HUES48 (cell line): ENCODE measurements around the gene ERC1.
A peak's percentile ranks its signal among the peaks of the same experiment; 100 is the strongest.

Experiments
- H3K27ac ChIP-seq: one replicate; pipeline ENCODE4 v1.7.0; 2013; ENCODE audit warnings: low read depth, low read length, inconsistent platforms
- H3K27me3 ChIP-seq: 2 replicates; pipeline ENCODE4 v1.6.1; 2013; ENCODE audit warnings: mild to moderate bottlenecking, low read length; ENCODE audit not compliant: control insufficient read depth, insufficient read depth
- H3K36me3 ChIP-seq: 2 replicates; pipeline ENCODE4 v1.6.1; 2013; ENCODE audit warnings: low read length; ENCODE audit not compliant: control insufficient read depth, insufficient read depth
- H3K4me1 ChIP-seq: 2 replicates; pipeline ENCODE4 v1.6.1; 2013; ENCODE audit warnings: mild to moderate bottlenecking, low read length; ENCODE audit not compliant: control insufficient read depth, insufficient read depth
- H3K4me3 ChIP-seq: 2 replicates; pipeline ENCODE4 v1.5.1; 2013; ENCODE audit warnings: mild to moderate bottlenecking, low read depth, low read length
- H3K9ac ChIP-seq: 2 replicates; pipeline ENCODE4 v1.6.1; 2013; ENCODE audit warnings: mild to moderate bottlenecking, low read depth, low read length, moderate library complexity
- H3K9me3 ChIP-seq: 2 replicates; pipeline ENCODE4 v1.6.1; 2013; ENCODE audit warnings: low read length; ENCODE audit not compliant: control insufficient read depth, insufficient read depth

The ERC1 gene

DNA sequence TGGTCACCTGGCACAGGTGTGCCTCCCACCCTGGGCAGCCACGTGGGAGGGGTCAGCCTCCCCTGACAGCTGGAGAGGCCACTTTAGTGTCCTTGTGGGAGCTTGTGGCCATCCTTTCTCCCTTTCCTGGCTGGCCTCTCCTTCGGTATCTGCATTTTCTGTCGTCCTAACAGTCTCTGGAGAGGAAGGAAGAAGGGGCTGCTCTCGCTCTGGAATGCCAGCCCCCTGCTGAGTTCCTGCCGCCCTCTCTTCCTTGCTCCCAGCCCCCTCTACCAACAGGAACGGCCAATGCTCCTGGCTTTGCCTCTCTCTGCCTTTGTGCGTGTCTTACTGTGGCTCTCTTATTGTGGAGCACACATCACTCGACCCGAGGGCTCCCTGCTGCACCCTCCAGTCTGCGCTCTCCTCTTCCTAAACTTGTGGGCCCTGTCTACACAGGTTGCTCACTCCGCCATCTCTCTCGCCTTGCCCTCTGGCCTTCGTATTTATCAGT, 532.6 kb downstream of the ERC1 start:
- Histone ChIP-seq H3K27ac (peak overlapping the region; percentile 70), H3K27me3 (peaks cover 45% of the 10 kb centered on the region), H3K36me3 (no peaks in the 10 kb centered on the region), H3K4me1 (peaks cover 17% of the 10 kb centered on the region), H3K9ac (0 out of 2 replicates have a peak overlapping the region, but pooled peaks have one; percentile 16), H3K4me3 (no peak overlapping the region), H3K9me3 (no peaks in the 10 kb centered on the region)

DNA sequence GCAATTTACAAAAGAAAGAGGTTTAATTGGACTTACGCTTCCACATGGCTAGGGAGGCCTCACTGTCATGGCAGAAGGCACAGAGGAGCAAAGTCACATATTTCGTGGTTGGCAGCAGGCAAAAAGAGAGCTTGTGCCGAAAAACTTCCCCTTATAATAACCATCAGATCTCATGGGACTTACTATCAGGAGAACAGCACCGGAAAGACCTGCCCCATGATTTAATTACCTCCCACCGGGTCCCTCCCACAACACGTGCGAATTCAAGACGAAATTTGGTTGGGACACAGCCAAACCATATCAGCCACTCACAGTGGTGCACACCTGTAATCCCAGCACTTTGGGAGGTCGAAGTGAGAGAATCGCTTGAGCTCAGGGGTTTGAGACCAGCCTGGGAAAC, 534.8 kb downstream of the ERC1 start:
- H3K4me3 ChIP-seq: no peak overlapping the region
- H3K9me3 ChIP-seq: no peaks in the 10 kb centered on the region
- peaks cover 17% of the 10 kb centered on the region for H3K4me1 ChIP-seq
- H3K27ac ChIP-seq: no peak overlapping the region
- H3K9ac ChIP-seq: no peak overlapping the region
- peaks cover 64% of the 10 kb centered on the region for H3K27me3 ChIP-seq
- H3K36me3 ChIP-seq: no peaks in the 10 kb centered on the region

DNA sequence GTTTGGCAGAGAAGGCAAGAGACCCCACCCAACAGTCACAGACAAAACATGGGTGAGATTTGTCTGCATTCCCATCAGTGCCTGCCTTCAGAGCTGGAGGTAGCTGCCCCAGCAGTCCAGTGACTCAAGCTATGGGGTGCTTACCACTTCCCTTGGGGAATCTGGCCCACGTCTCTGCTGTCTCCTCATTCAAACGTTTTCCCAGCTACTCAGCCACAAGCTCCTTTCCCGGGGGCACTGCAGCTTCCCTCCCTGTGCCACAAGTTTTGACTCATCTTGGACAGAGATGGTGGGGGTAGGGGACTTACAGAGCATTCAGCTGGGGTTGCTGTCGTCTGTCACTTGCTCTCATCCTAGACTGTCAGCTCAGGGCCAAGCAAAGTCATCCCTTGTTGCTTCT, 536.8 kb downstream of the ERC1 start:
- Histone ChIP-seq H3K4me3 (no peak overlapping the region), H3K9ac (no peak overlapping the region), H3K9me3 (no peaks in the 10 kb centered on the region), H3K27ac (no peak overlapping the region), H3K36me3 (no peaks in the 10 kb centered on the region), H3K27me3 (peaks cover 84% of the 10 kb centered on the region), H3K4me1 (peaks cover 16% of the 10 kb centered on the region)

DNA sequence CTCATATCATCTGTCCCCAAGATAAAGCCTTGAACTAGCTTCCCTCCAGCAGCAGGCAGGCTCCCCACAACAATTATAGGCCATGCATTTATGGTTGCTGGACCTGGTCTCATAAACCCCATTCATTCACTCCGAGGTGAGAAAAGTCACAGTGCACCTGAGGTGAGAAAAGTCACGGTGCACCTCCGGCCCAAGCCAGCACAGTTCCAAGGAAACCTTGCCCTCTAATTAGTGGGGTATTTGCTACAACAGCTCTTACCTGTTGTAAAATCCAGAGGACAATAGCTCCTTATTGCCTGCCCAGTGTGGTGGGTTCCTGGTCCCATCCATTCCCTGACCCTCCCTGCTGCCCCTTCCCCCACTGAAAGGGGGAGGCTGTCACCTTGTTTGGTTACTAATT, 537.8 kb downstream of the ERC1 start:
- no peak overlapping the region for H3K9ac ChIP-seq
- no peaks in the 10 kb centered on the region for H3K9me3 ChIP-seq
- H3K27me3 ChIP-seq: peaks cover 88% of the 10 kb centered on the region
- no peak overlapping the region for H3K27ac ChIP-seq
- H3K36me3 ChIP-seq: no peaks in the 10 kb centered on the region
- peaks cover 6% of the 10 kb centered on the region for H3K4me1 ChIP-seq
- no peak overlapping the region for H3K4me3 ChIP-seq

- H3K9ac ChIP-seq: no peak overlapping the region
- H3K27ac ChIP-seq: no peak overlapping the region
- peaks cover under 1% of the 10 kb centered on the region; the same call in 1 of the 2 replicates for H3K4me1 ChIP-seq
- H3K36me3 ChIP-seq: no peaks in the 10 kb centered on the region
- H3K27me3 ChIP-seq: peaks cover 87% of the 10 kb centered on the region
- peak overlapping the region; percentile 60 for H3K4me3 ChIP-seq
- H3K9me3 ChIP-seq: no peaks in the 10 kb centered on the region
Observed at GRCh38 chr12:1529228-1529861, 538.3 kb downstream of the ERC1 start.

GRCh38 chr12:1529862-1530591, 539.0 kb downstream of the ERC1 start:
- no peak overlapping the region for H3K27ac ChIP-seq
- H3K9me3 ChIP-seq: no peaks in the 10 kb centered on the region
- H3K4me1 ChIP-seq: no peaks in the 10 kb centered on the region
- H3K27me3 ChIP-seq: peaks cover 81% of the 10 kb centered on the region
- peak overlapping the region; percentile 60 for H3K4me3 ChIP-seq
- no peaks in the 10 kb centered on the region for H3K36me3 ChIP-seq
- no peak overlapping the region for H3K9ac ChIP-seq

DNA sequence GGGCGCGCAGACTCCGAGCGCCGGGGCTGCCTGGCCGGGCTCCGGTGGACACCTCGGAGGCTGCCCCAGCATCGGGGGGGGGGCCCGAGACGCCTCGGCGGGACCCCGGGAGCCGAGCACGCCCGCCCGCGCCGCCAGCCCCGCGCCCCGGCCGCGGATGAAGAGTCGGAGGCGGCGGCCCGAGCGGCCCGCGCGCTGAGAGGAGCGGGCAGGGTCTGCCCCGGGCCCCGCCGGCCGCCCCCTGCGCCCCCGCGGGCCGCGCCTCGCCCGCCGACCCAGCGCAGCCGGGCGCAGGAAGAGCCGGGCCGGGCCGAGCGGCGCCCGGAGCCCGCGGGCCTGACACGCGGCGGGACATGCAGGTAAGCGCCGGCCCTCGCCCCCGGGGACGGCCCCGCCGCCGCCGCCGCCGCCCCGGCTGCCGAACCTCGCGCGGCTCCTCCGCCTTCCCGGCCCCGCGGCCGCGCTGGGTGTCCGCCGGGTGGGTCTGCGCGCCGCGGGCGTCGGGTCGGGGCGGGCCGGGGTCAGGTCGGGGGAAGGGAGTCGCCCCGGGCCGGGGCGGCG, 539.6 kb downstream of the ERC1 start:
- Histone ChIP-seq H3K4me1 (no peaks in the 10 kb centered on the region), H3K27ac (no peak overlapping the region), H3K36me3 (no peaks in the 10 kb centered on the region), H3K9me3 (no peaks in the 10 kb centered on the region), H3K9ac (no peak overlapping the region), H3K27me3 (peaks cover 76% of the 10 kb centered on the region), H3K4me3 (peak overlapping the region; percentile 60; the same call in 1 of the 2 replicates)

DNA sequence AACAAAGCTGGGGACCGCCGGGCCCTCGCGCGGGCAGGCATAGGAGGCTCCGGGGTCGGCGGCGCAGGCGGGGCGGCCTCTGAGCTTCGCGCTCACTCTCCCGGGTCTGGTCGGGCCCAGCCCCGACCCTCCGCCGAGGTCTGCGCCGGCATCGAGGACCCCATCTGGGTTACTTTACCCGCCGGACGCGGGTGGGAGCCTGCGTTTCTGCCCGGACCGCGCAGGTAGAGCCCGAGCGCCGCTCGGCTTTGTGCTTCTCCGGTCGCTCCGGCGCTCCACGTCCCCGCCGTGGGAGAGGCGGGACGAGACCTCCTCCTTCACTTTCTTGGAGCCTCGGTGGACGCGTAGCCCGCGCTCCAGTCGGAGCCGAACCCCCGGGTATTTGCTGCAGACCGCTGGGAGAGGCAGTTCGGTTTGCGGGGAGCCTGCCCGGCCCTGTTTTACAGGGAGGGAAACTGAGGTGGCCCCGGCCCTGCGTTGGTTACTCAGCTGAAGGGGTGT, 540.2 kb downstream of the ERC1 start:
- Histone ChIP-seq H3K36me3 (no peaks in the 10 kb centered on the region), H3K4me3 (peak overlapping the region; percentile 53), H3K4me1 (no peaks in the 10 kb centered on the region), H3K27ac (no peak overlapping the region), H3K9me3 (no peaks in the 10 kb centered on the region), H3K9ac (no peak overlapping the region), H3K27me3 (peaks cover 76% of the 10 kb centered on the region)

DNA sequence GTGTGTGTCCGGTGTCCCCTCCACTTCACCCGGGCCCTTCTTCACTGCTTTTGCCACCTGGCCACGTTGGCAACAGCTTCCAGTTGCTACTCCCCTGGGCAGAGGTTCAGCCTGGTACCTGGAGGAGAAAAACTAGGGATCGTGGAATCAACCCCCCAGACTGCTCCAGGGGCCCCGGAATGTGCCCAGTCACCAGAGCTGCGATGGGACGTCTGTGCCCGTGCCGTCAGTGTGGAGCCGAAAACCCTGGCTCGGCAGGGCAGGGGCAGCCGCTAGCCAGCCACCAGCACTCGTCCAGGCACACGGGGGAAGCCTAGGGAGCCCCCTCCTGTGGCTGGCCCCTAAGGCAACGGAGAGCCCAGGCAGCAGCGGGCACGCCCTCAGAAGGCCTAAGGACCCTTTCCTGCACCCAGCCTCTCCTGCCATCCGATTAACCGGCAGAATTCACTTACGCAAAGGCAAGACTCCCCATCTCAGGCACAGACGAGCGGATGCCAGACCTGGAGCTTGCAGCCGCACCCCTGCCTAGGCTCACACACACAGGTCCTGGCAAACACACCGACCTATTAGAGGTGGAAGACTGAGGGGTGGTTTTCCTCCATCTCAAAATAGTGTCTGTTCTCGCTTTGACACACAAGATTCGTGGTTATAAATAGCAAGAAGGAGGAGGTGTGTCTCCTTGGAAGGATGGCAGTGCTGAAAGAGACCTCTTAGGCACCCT, 540.8 kb downstream of the ERC1 start:
- no peaks in the 10 kb centered on the region for H3K36me3 ChIP-seq
- H3K4me1 ChIP-seq: no peaks in the 10 kb centered on the region
- peak overlapping the region; percentile 53; the same call in 1 of the 2 replicates for H3K4me3 ChIP-seq
- H3K9me3 ChIP-seq: no peaks in the 10 kb centered on the region
- H3K9ac ChIP-seq: no peak overlapping the region
- H3K27me3 ChIP-seq: peaks cover 79% of the 10 kb centered on the region
- H3K27ac ChIP-seq: no peak overlapping the region

DNA sequence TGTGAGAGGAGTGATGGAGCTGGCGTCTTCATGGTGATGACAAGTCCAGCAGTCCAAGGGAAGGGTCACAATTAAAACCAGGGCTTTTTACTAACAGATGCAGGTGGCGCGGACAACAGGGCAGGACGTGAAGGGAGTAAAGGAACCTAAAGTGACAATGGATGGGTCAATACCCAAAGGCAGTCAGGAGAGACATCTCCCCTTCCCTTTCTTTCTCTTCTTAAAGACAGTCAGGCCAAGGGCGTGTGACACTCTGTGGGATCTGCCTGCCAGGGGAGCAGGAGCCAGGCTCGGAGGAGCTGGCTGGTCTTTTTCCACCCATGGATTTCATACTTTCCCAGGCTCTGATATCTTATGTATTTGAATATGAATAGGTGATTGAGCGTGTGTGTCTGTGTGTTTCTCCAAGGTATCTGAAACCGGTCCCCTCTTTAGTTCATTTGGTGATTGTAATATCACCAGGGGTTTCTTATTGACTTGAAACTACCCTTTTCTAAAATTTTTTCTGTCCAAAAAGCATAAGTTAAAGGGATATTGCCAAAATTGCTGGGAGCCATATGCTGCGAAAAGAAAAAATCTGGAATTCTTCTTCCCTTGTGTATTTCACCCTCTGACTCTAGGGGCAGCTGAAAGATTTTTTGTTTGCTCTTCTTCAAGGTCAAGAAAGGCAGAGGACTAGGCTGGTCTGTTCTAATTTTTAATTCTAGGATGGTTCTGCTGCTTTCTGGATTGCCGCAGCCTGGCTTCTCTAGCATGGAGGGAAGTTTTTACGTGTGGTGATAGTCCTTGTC, 541.5 kb downstream of the ERC1 start:
- H3K9ac ChIP-seq: no peak overlapping the region
- no peaks in the 10 kb centered on the region for H3K9me3 ChIP-seq
- peaks cover 80% of the 10 kb centered on the region for H3K27me3 ChIP-seq
- no peaks in the 10 kb centered on the region for H3K36me3 ChIP-seq
- no peaks in the 10 kb centered on the region for H3K4me1 ChIP-seq
- H3K27ac ChIP-seq: no peak overlapping the region
- H3K4me3 ChIP-seq: no peak overlapping the region
